HEK293 (cell line): ENCODE measurements around the gene MUSTN1.

ENCODE experiments used
- CTCF ChIA-PET: fragments of 350-600 bp; formaldehyde crosslinking; extraction: SDS; loops from one replicate; lab custom pipeline; 2021; ENCODE audit warnings: antibody characterized with exemption; lab: Yijun Ruan, JAX
- POLR2A ChIA-PET: fragments of 300-600 bp; formaldehyde crosslinking; extraction: SDS; loops from one replicate; lab custom pipeline; 2020; ENCODE audit warnings: antibody characterized with exemption, inconsistent platforms; lab: Yijun Ruan, JAX
- H3K27ac ChIP-seq: fragments of 200-500 bp; sonication (Bioruptor generic); 2 replicates; pipeline ENCODE4 v1.5.1; 2014; ENCODE audit warnings: low read depth, low read length, control low read depth, inconsistent platforms; ENCODE audit errors: extremely low read depth
- H3K36me3 ChIP-seq, 2 experiments: fragments of 200-500 bp in 1 of 2; sonication (Bioruptor generic) in 1 of 2; 1 replicate in 1 of 2; 2 replicates in 1 of 2; pipeline ENCODE4 v1.5.1; 2014 to 2017; ENCODE audit warnings: inconsistent platforms in 2 of 2, low read length in 2 of 2; ENCODE audit not compliant: control insufficient read depth in 2 of 2, insufficient read depth in 1 of 2
- H3K4me1 ChIP-seq: fragments of 200-500 bp; sonication (Bioruptor generic); 2 replicates; pipeline ENCODE4 v1.5.1; 2014; ENCODE audit warnings: mild to moderate bottlenecking, low read length, inconsistent platforms; ENCODE audit not compliant: control insufficient read depth, insufficient read depth
- H3K4me3 ChIP-seq: 2 replicates; pipeline ENCODE4 v1.5.1; 2011; ENCODE audit warnings: low read depth, mild to moderate bottlenecking, control low read depth, low read length, moderate library complexity
- H3K9me3 ChIP-seq: fragments of 200-500 bp; sonication (Bioruptor generic); 2 replicates; pipeline ENCODE4 v1.5.1; 2014; ENCODE audit warnings: low read depth, low read length, inconsistent platforms; ENCODE audit not compliant: control insufficient read depth, insufficient read depth
- ELK4 ChIP-seq: IDR thresholded peaks from 2 replicates; pipeline ENCODE4 v1.6.1; 2011; ENCODE audit warnings: mild to moderate bottlenecking, low read depth, low read length, borderline replicate concordance
- GLI4 ChIP-seq: fragments of 450-650 bp; formaldehyde crosslinking; IDR thresholded peaks from 2 replicates; pipeline ENCODE4 v1.5.1; 2016; ENCODE audit warnings: missing biosample characterization, missing genetic modification characterization
- IKZF3 ChIP-seq: fragments of 450-650 bp; IDR thresholded peaks from 2 replicates; pipeline ENCODE4 v1.5.0; 2018; ENCODE audit warnings: missing biosample characterization, mild to moderate bottlenecking, missing genetic modification characterization, moderate library complexity
- KLF1 ChIP-seq: fragments of 450-650 bp; formaldehyde crosslinking; IDR thresholded peaks from 2 replicates; pipeline ENCODE4 v1.5.1; 2016; ENCODE audit warnings: missing biosample characterization, missing genetic modification characterization
- PRDM6 ChIP-seq: fragments of 450-650 bp; formaldehyde crosslinking; IDR thresholded peaks from 2 replicates; pipeline ENCODE4 v1.5.1; 2017; ENCODE audit warnings: missing biosample characterization, missing genetic modification characterization
- SETDB1 ChIP-seq: IDR thresholded peaks from one replicate; pipeline ENCODE4 v1.6.1; 2017; ENCODE audit warnings: mild to moderate bottlenecking, low read length, moderate library complexity, mixed read lengths; ENCODE audit not compliant: insufficient read length
- ZBTB20 ChIP-seq: fragments of 450-650 bp; formaldehyde crosslinking; IDR thresholded peaks from 2 replicates; pipeline ENCODE4 v1.5.1; 2016; ENCODE audit warnings: missing biosample characterization, missing genetic modification characterization
- ZFP69B ChIP-seq: fragments of 450-650 bp; formaldehyde crosslinking; IDR thresholded peaks from 2 replicates; pipeline ENCODE4 v1.5.1; 2016; ENCODE audit warnings: missing biosample characterization, missing genetic modification characterization
- ZNF114 ChIP-seq: fragments of 450-650 bp; formaldehyde crosslinking; IDR thresholded peaks from 2 replicates; pipeline ENCODE4 v1.5.0; 2017; ENCODE audit warnings: missing biosample characterization, missing genetic modification characterization
- ZNF138 ChIP-seq: fragments of 450-650 bp; formaldehyde crosslinking; IDR thresholded peaks from 2 replicates; pipeline ENCODE4 v1.5.1; 2016; ENCODE audit warnings: missing biosample characterization, missing genetic modification characterization, borderline replicate concordance
- ZNF335 ChIP-seq: fragments of 450-650 bp; formaldehyde crosslinking; conservative IDR thresholded peaks from 2 replicates; pipeline ENCODE4 v1.5.1; 2016; ENCODE audit warnings: missing biosample characterization, missing genetic modification characterization
- ZNF37A ChIP-seq: fragments of 450-650 bp; IDR thresholded peaks from 2 replicates; pipeline ENCODE4 v1.5.1; 2018; ENCODE audit warnings: missing biosample characterization, missing genetic modification characterization
- ZNF404 ChIP-seq: fragments of 450-650 bp; formaldehyde crosslinking; IDR thresholded peaks from 2 replicates; pipeline ENCODE4 v1.5.1; 2017; ENCODE audit warnings: missing biosample characterization, missing genetic modification characterization
- ZNF473 ChIP-seq: fragments of 450-650 bp; formaldehyde crosslinking; IDR thresholded peaks from 2 replicates; pipeline ENCODE4 v1.5.1; 2017; ENCODE audit warnings: missing biosample characterization, missing genetic modification characterization
- ZNF529 ChIP-seq: fragments of 450-650 bp; formaldehyde crosslinking; IDR thresholded peaks from 2 replicates; pipeline ENCODE4 v1.5.1; 2017; ENCODE audit warnings: missing genetic modification characterization, missing biosample characterization; ENCODE audit not compliant: insufficient replicate concordance
- ZNF549 ChIP-seq: fragments of 450-650 bp; IDR thresholded peaks from 2 replicates; pipeline ENCODE4 v1.5.1; 2018; ENCODE audit warnings: missing biosample characterization, missing genetic modification characterization, mild to moderate bottlenecking, inconsistent platforms, moderate library complexity
- ZNF580 ChIP-seq: fragments of 450-650 bp; formaldehyde crosslinking; IDR thresholded peaks from 2 replicates; pipeline ENCODE4 v1.5.1; 2016; ENCODE audit warnings: missing biosample characterization, missing genetic modification characterization
- ZNF585B ChIP-seq: fragments of 450-650 bp; formaldehyde crosslinking; IDR thresholded peaks from 2 replicates; pipeline ENCODE4 v1.5.1; 2016; ENCODE audit warnings: missing biosample characterization, missing genetic modification characterization
- ZNF692 ChIP-seq: fragments of 450-650 bp; formaldehyde crosslinking; IDR thresholded peaks from 2 replicates; pipeline ENCODE4 v1.5.1; 2016; ENCODE audit warnings: missing biosample characterization, missing genetic modification characterization
- ZNF785 ChIP-seq: fragments of 450-650 bp; formaldehyde crosslinking; IDR thresholded peaks from 2 replicates; pipeline ENCODE4 v1.5.1; 2016; ENCODE audit warnings: missing biosample characterization, missing genetic modification characterization
- ZNF792 ChIP-seq: fragments of 450-650 bp; formaldehyde crosslinking; IDR thresholded peaks from 2 replicates; pipeline ENCODE4 v1.5.1; 2016; ENCODE audit warnings: missing biosample characterization, missing genetic modification characterization
- ZSCAN16 ChIP-seq: fragments of 450-650 bp; formaldehyde crosslinking; IDR thresholded peaks from 2 replicates; pipeline ENCODE4 v1.5.1; 2016; ENCODE audit warnings: missing biosample characterization, missing genetic modification characterization
- TF ChIP-seq, protein P1 (sequence below): fragments of 450-650 bp; formaldehyde crosslinking; IDR thresholded peaks from 2 replicates; pipeline ENCODE4 v1.5.1; 2016; ENCODE audit warnings: missing biosample characterization, missing genetic modification characterization, low read depth

MUSTN1 gene

DNA sequence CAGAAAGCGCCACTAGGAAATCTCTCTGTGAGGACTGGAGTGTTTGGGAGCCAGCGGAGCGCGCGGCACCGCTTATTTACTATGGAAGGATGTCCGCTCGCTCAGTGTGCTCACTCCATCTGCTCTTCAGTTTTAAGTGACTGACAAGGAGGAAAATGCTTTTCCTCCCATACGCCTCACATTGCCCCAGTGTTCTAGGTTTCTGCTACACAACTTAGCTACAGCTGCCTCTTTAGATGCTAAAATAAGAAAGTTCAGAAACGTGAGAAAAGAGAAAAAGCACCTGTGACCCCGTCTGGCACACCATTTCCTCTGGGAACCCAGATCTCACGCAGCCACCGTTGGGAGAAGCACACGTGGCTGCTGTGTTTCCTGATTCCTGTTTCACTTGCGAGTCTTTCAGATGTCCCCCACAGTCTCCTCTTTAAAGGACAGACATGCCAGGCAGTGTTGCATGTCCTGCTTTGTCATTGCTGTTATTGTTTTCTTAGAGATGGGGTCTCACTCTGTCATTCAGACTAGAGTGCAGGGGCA lies 11.7 kb upstream of the MUSTN1 start:
- H3K4me3 ChIP-seq: no peak overlapping the region
- CTCF ChIA-PET: interaction anchor here (0.6 to 1.0 kb wide), 2 partner anchors 225 to 226 kb away, joined by 4 read pairs; no protein-coding TSS in a partner anchor
- POLR2A ChIA-PET: interaction anchor here (0.7 kb wide), 1 partner anchor 1494 kb away, joined by 3 read pairs; no protein-coding TSS in a partner anchor
- TF ChIP-seq PRDM6 (tag by site-specific recombination) (no peak), ZNF473 (tag by site-specific recombination) (no peak), ZNF585B (no peak), ZFP69B (tag by site-specific recombination) (no peak), ZNF785 (tag by site-specific recombination) (no peak), SETDB1 (no peak), ZNF549 (no peak), ZNF335 (tag by site-specific recombination) (no peak)
- TF ChIP-seq, protein P1, sequence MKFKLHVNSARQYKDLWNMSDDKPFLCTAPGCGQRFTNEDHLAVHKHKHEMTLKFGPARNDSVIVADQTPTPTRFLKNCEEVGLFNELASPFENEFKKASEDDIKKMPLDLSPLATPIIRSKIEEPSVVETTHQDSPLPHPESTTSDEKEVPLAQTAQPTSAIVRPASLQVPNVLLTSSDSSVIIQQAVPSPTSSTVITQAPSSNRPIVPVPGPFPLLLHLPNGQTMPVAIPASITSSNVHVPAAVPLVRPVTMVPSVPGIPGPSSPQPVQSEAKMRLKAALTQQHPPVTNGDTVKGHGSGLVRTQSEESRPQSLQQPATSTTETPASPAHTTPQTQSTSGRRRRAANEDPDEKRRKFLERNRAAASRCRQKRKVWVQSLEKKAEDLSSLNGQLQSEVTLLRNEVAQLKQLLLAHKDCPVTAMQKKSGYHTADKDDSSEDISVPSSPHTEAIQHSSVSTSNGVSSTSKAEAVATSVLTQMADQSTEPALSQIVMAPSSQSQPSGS (tag by site-specific recombination): no peak
- peaks cover 0 to 54% of the 10 kb centered on the region in 2 experiments; a peak in 2 of 3 replicates for H3K36me3 ChIP-seq
- no peaks in the 10 kb centered on the region for H3K9me3 ChIP-seq
- no peaks in the 10 kb centered on the region for H3K4me1 ChIP-seq
- no peak overlapping the region for H3K27ac ChIP-seq

GRCh38 chr3:52845691-52846431 lies 11.0 kb upstream of the MUSTN1 start:
- TF ChIP-seq ZNF138 (no peak), ZBTB20 (no peak), ZNF529 (no peak), IKZF3 (tag by site-specific recombination) (no peak)
- Histone ChIP-seq H3K4me1 (no peaks in the 10 kb centered on the region), H3K27ac (no peak overlapping the region), H3K9me3 (no peaks in the 10 kb centered on the region), H3K36me3 (peaks cover 0 to 54% of the 10 kb centered on the region in 2 experiments; a peak in 2 of 3 replicates), H3K4me3 (no peak overlapping the region)
- ChIA-PET CTCF (interaction anchor here (0.5 to 1.0 kb wide), 5 partner anchors 27 to 235 kb away, joined by 3 to 4 read pairs (median 4); no protein-coding TSS in a partner anchor), POLR2A (no interaction called here)

- Histone ChIP-seq H3K4me3 (no peak overlapping the region), H3K9me3 (no peaks in the 10 kb centered on the region), H3K4me1 (no peaks in the 10 kb centered on the region), H3K27ac (no peak overlapping the region), H3K36me3 (peaks cover 0 to 54% of the 10 kb centered on the region in 2 experiments; a peak in 1 of 3 replicates)
- POLR2A ChIA-PET: no interaction called here
- CTCF ChIA-PET: interaction anchor here (0.5 to 1.1 kb wide), 4 partner anchors 11 to 235 kb away, joined by 3 to 4 read pairs (median 4); partner anchors contain the start of gene MUSTN1
- TF ChIP-seq ZNF580 (tag by site-specific recombination) (no peak), ZNF692 (tag by site-specific recombination) (no peak), KLF1 (no peak), ELK4 (no peak), ZNF114 (tag by site-specific recombination) (no peak), ZNF37A (no peak), ZNF404 (tag by site-specific recombination) (no peak), ZSCAN16 (tag by site-specific recombination) (no peak), GLI4 (tag by site-specific recombination) (no peak), ZNF792 (no peak)
These were observed 10.3 kb upstream of the MUSTN1 start for GRCh38 chr3:52845157-52845556.
